K562 (cell line): ENCODE data around the gene BZW2. TPM values are rescaled to one million over a fixed set of nuclear protein-coding genes. Genes with fewer than 3 reads are reported as not detected.

ENCODE experiments used
- BRF1 ChIP-seq: IDR thresholded peaks from 3 replicates; pipeline ENCODE4 v1.6.1; 2011; ENCODE audit warnings: borderline replicate concordance, mild to moderate bottlenecking; ENCODE audit not compliant: insufficient read length; ENCODE audit errors: extremely low read depth
- CEBPG ChIP-seq, 3 experiments: fragments of 200-800 bp in 1 of 3; sonication (Bioruptor generic) in 1 of 3; sonication (generic) in 1 of 3; formaldehyde crosslinking in 1 of 3; IDR thresholded peaks in 2 of 3; conservative IDR thresholded peaks in 1 of 3; 2 replicates each; pipeline versions ENCODE4 v1.6.1 to v1.8.0; 2016 to 2022; ENCODE audit warnings: missing compliant biosample characterization in 2 of 3, missing genetic modification characterization in 2 of 3, mild to moderate bottlenecking in 1 of 3, missing genetic modification reagents in 1 of 3
- CHCHD3 ChIP-seq: fragments of 250-450 bp; sonication (Bioruptor Pico); IDR thresholded peaks from 2 replicates; pipeline ENCODE4 v2.1.2; 2022; ENCODE audit warnings: mild to moderate bottlenecking
- CREB3L1 ChIP-seq: fragments of 450-650 bp; IDR thresholded peaks from 2 replicates; pipeline ENCODE4 v1.6.1; 2014; ENCODE audit warnings: low read depth, mild to moderate bottlenecking, moderate library complexity, borderline replicate concordance
- CSDE1 ChIP-seq, 2 experiments: fragments of 450-650 bp; IDR thresholded peaks; 2 replicates each; pipeline ENCODE4 v1.6.1; 2016; ENCODE audit warnings: mild to moderate bottlenecking in 1 of 2
- ETV5 ChIP-seq: sonication (generic); formaldehyde crosslinking; IDR thresholded peaks from 2 replicates; pipeline ENCODE4 v1.4.0; 2020; ENCODE audit warnings: low read depth, mild to moderate bottlenecking, missing genetic modification reagents
- KAT8 ChIP-seq: fragments of 450-650 bp; IDR thresholded peaks from 2 replicates; pipeline ENCODE4 v1.6.1; 2016; ENCODE audit warnings: low read depth, mild to moderate bottlenecking
- MYBL2 ChIP-seq, 2 experiments: fragments of 450-650 bp in 1 of 2; sonication (generic) in 1 of 2; formaldehyde crosslinking in 1 of 2; IDR thresholded peaks; 2 replicates each; pipeline versions ENCODE4 v1.6.1 to v1.8.1; 2017 to 2022; ENCODE audit warnings: borderline replicate concordance in 1 of 2, inconsistent platforms in 1 of 2, low read depth in 1 of 2, mild to moderate bottlenecking in 1 of 2, missing genetic modification reagents in 1 of 2, moderate library complexity in 1 of 2
- NONO ChIP-seq, 2 experiments: fragments of 200-400 bp in 1 of 2; fragments of 450-650 bp in 1 of 2; formaldehyde crosslinking in 1 of 2; IDR thresholded peaks; 2 replicates each; pipeline ENCODE4 v1.6.1; 2017; ENCODE audit warnings: low read depth in 2 of 2, mild to moderate bottlenecking in 2 of 2, moderate library complexity in 2 of 2, low read length in 1 of 2
- PHF20 ChIP-seq: fragments of 450-650 bp; IDR thresholded peaks from 2 replicates; pipeline ENCODE4 v1.6.1; 2018; ENCODE audit not compliant: partially characterized antibody
- PHTF2 ChIP-seq: fragments of 250-450 bp; sonication (Bioruptor Pico); IDR thresholded peaks from 2 replicates; pipeline ENCODE4 v1.5.0; 2021; ENCODE audit warnings: mild to moderate bottlenecking
- POLR2G ChIP-seq: fragments of 200-400 bp; formaldehyde crosslinking; IDR thresholded peaks from 2 replicates; pipeline ENCODE4 v1.6.1; 2017; ENCODE audit warnings: low read depth, mild to moderate bottlenecking, antibody characterized with exemption, low read length, moderate library complexity
- RFX7 ChIP-seq: fragments of 250-450 bp; sonication (Bioruptor Pico); IDR thresholded peaks from 2 replicates; pipeline ENCODE4 v1.5.1; 2021; ENCODE audit warnings: mild to moderate bottlenecking
- SPI1 ChIP-seq: IDR thresholded peaks from 2 replicates; pipeline ENCODE4 v1.6.1; 2011; ENCODE audit warnings: low read depth, low read length, control low read depth, borderline replicate concordance
- SRSF7 ChIP-seq: fragments of 200-400 bp; formaldehyde crosslinking; optimal IDR thresholded peaks from 2 replicates; pipeline ENCODE3; 2017; ENCODE audit warnings: mild to moderate bottlenecking, low read depth, low read length
- STAT5A ChIP-seq: IDR thresholded peaks from 2 replicates; pipeline ENCODE4 v1.6.1; 2012; ENCODE audit warnings: low read length, inconsistent platforms, borderline replicate concordance
- TAF7 ChIP-seq: fragments of 450-650 bp; IDR thresholded peaks from 2 replicates; pipeline ENCODE4 v1.6.1; 2016; ENCODE audit warnings: missing genetic modification characterization, missing compliant biosample characterization
- TFE3 ChIP-seq: fragments of 450-650 bp; formaldehyde crosslinking; IDR thresholded peaks from 2 replicates; pipeline ENCODE4 v1.4.0; 2020; ENCODE audit warnings: mild to moderate bottlenecking, mixed read lengths
- ZNF165 ChIP-seq: fragments of 250-450 bp; sonication (Bioruptor Pico); IDR thresholded peaks from 2 replicates; pipeline ENCODE4 v1.4.0; 2020; ENCODE audit warnings: borderline replicate concordance
- ZNF253 ChIP-seq: fragments of 250-450 bp; sonication (Bioruptor Pico); conservative IDR thresholded peaks from 2 replicates; pipeline ENCODE4 v1.6.1; 2021; ENCODE audit warnings: mild to moderate bottlenecking
- ZNF408 ChIP-seq: fragments of 250-450 bp; sonication (Bioruptor Pico); IDR thresholded peaks from 2 replicates; pipeline ENCODE4 v1.4.0; 2020; ENCODE audit warnings: low read depth, mild to moderate bottlenecking, moderate library complexity
- ZNF644 ChIP-seq: fragments of 200-800 bp; sonication (Bioruptor generic); IDR thresholded peaks from 2 replicates; pipeline ENCODE4 v1.6.1; 2016; ENCODE audit warnings: low read depth, missing genetic modification characterization, missing compliant biosample characterization
- ZNF75A ChIP-seq: fragments of 450-650 bp; formaldehyde crosslinking; IDR thresholded peaks from 2 replicates; pipeline ENCODE4 v1.4.0; 2020; ENCODE audit warnings: mild to moderate bottlenecking
- polyA plus RNA-seq, 8 experiments: library from polyadenylated mRNA; depleted of rRNA in 4 of 8; stranded (reverse) in 5 of 8; unstranded in 3 of 8; fragments of >200 nt; fragmentation: Nextera tagmentation in 2 of 8; fragmentation: Illumina TruSeq in 1 of 8; extraction: Ambion mirVana in 2 of 8; extraction: Trizol in 1 of 8; gene quantifications; 2 replicates each; pipeline versions ENCODE4 v1.2.1 to v1.2.3, GENCODE V29; 2011 to 2014; ENCODE audit warnings: inconsistent platforms in 1 of 8, missing spikeins in 1 of 8
- total RNA-seq, 7 experiments: library from RNA; depleted of rRNA in 6 of 7; stranded (reverse); fragments of >200 nt in 6 of 7; fragmentation: Illumina TruSeq in 2 of 7; extraction: Trizol in 2 of 7; gene quantifications; 2 replicates each; pipeline versions ENCODE4 v1.2.1 to v1.2.3, GENCODE V29; 2011 to 2021; ENCODE audit warnings: low replicate concordance in 1 of 7
- TF ChIP-seq, protein P1 (sequence below): fragments of 450-650 bp; IDR thresholded peaks from 2 replicates; pipeline ENCODE4 v1.6.1; 2016

Gene BZW2
- total and polyA plus RNA-seq, 9 of the 15 experiments (the other 6 are each of a cell fraction or from before 2014, with no cell fraction given): 140 to 316 (median 173) TPM

DNA sequence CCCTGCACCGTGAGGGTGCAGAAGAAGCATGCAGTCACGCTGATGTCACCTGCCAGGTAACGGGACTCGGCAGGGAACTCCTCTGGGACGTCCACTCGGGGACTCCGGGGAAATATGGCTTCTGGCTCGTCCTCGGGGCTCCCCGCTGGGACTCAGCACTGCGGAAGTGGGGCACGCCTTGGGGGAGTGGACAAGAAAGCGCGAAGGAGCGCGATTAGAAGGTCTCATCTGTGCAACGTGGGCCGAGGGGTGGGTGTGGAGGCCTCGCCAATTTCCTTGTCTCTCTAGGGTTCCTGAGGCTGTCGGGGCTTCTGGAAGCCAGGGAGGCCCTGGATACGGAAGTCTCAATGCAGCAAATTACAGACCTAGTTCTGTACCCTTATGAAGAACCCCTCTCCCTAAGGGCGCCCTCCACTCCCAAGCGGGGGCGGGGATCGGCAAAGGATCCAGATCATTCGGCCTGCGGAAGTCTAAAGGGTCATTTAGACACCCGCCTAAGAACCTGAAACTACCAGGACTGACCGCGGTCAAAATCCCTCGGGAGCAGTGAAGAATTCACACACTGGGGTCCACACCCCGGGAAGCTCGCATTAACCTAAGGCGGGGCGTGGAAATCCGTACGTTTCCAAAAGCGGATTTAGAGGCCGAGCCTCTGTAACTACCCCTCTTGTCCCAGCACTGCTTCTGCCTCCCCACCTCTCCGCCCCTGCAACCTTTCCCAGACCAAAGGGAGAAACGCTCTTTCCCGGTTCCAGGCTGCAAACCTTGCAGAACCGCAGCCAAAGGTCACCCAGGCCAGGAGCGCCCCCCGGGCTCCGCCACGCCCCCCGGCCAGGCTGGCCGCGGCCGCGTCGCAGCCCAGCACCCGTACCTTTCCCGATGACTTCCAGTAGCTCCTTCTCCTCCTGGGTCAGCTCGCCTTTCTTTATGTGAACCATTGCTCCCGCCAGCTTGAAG lies 1.1 kb upstream of the BZW2 start (continued):
- no peak for TF ChIP-seq TFE3 (CRISPR knock-in tag)
- TF ChIP-seq CEBPG (CRISPR knock-in tag; IDR thresholded peaks at IDR 0.05): no peak
- TF ChIP-seq CEBPG (tag; conservative IDR thresholded peaks at IDR 0.05 in 1 of 2, IDR thresholded peaks at IDR 0.05 in 1 of 2): no peak
- TF ChIP-seq ZNF75A (CRISPR knock-in tag): no peak
- TF ChIP-seq, protein P1, sequence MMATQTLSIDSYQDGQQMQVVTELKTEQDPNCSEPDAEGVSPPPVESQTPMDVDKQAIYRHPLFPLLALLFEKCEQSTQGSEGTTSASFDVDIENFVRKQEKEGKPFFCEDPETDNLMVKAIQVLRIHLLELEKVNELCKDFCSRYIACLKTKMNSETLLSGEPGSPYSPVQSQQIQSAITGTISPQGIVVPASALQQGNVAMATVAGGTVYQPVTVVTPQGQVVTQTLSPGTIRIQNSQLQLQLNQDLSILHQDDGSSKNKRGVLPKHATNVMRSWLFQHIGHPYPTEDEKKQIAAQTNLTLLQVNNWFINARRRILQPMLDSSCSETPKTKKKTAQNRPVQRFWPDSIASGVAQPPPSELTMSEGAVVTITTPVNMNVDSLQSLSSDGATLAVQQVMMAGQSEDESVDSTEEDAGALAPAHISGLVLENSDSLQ: no peak
- no peak for TF ChIP-seq ZNF165 (CRISPR knock-in tag)
- peak; percentile 85 for TF ChIP-seq ETV5 (CRISPR knock-in tag)
- TF ChIP-seq CHCHD3 (CRISPR knock-in tag): no peak
- peak; percentile 14 for TF ChIP-seq PHF20
- TF ChIP-seq KAT8: no peak
- TF ChIP-seq SRSF7: no peak
- TF ChIP-seq PHTF2: no peak
- peak in 1 of 2 experiments; percentile 12; a peak in 1 of 4 replicates for TF ChIP-seq NONO (IDR thresholded peaks at IDR 0.05; ENCODE audit: low read depth in 2 of 2, low read length in 1 of 2)
- TF ChIP-seq MYBL2 (IDR thresholded peaks at IDR 0.05; ENCODE audit: low read depth): no peak
- TF ChIP-seq MYBL2 (CRISPR knock-in tag; IDR thresholded peaks at IDR 0.05; ENCODE audit: borderline replicate concordance): no peak
- TF ChIP-seq BRF1: no peak
- TF ChIP-seq CSDE1 (IDR thresholded peaks at IDR 0.05): no peak
- TF ChIP-seq ZNF408 (CRISPR knock-in tag): no peak
- no peak for TF ChIP-seq ZNF253 (CRISPR knock-in tag)
- no peak; the same call in 1 of the 2 replicates for TF ChIP-seq CREB3L1
- TF ChIP-seq STAT5A: no peak
- peak; percentile 81; the same call in 1 of the 2 replicates for TF ChIP-seq SPI1
- TF ChIP-seq POLR2G: peak; percentile 61
- no peak for TF ChIP-seq RFX7 (CRISPR knock-in tag)
- no peak for TF ChIP-seq TAF7 (tag)
- TF ChIP-seq ZNF644 (tag): no peak
